Panc1 (cell line): ENCODE data around the gene XYLT1. TPM values are rescaled to one million over a fixed set of nuclear protein-coding genes. Genes with fewer than 3 reads are reported as not detected.

Experiments
- ATAC-seq: fragments of 200-7000 bp; cut with Tn5 transposase; 2 replicates; pipeline ENCODE4 v1.9.1; 2020; ENCODE audit warnings: mild to moderate bottlenecking, moderate library complexity
- BruUV-seq: library from RNA; stranded (reverse); fragments of 400-500 nt; replicated peaks from 2 replicates; lab custom pipeline; 2021; lab: Mats Ljungman, UMichigan
- CTCF ChIA-PET: fragments of 300-600 bp; sonication (Branson Sonifier 250); formaldehyde crosslinking; loops from one replicate; lab custom pipeline; 2022; ENCODE audit warnings: antibody characterized with exemption; lab: Charles Lee
- POLR2A ChIA-PET: fragments of 300-600 bp; sonication (Branson Sonifier 250); formaldehyde crosslinking; loops from one replicate; lab custom pipeline; 2022; ENCODE audit warnings: antibody characterized with exemption; lab: Charles Lee
- DNase-seq: peaks from one replicate; pipeline ENCODE4 v3.0.0-alpha.2; 2010; ENCODE audit warnings: low read depth, low spot score
- H3K27ac ChIP-seq: 2 replicates; pipeline ENCODE4 v1.5.1; 2011; ENCODE audit warnings: mild to moderate bottlenecking, low read length, inconsistent platforms
- H3K27me3 ChIP-seq: fragments of 200-500 bp; sonication (Bioruptor generic); 2 replicates; pipeline ENCODE4 v1.6.0; 2014; ENCODE audit warnings: low read length, inconsistent platforms; ENCODE audit not compliant: control insufficient read depth, insufficient read depth
- H3K36me3 ChIP-seq: fragments of 200-500 bp; sonication (Bioruptor generic); 2 replicates; pipeline ENCODE4 v1.5.1; 2014; ENCODE audit warnings: inconsistent platforms, mild to moderate bottlenecking, low read length, moderate library complexity; ENCODE audit not compliant: control insufficient read depth, insufficient read depth
- H3K4me1 ChIP-seq: 2 replicates; pipeline ENCODE4 v1.5.1; 2011; ENCODE audit warnings: inconsistent platforms, mild to moderate bottlenecking, low read length, moderate library complexity; ENCODE audit not compliant: control insufficient read depth, insufficient read depth
- H3K4me3 ChIP-seq, 2 experiments: 2 replicates each; pipeline ENCODE4 v1.5.1; 2011 to 2012; ENCODE audit warnings: low read depth in 2 of 2, low read length in 2 of 2, mild to moderate bottlenecking in 2 of 2, inconsistent platforms in 1 of 2, moderate library complexity in 1 of 2
- H3K9me3 ChIP-seq: fragments of 200-500 bp; sonication (Bioruptor generic); 2 replicates; pipeline ENCODE4 v1.5.1; 2014; ENCODE audit warnings: low read depth, mild to moderate bottlenecking, inconsistent platforms, low read length, moderate library complexity; ENCODE audit not compliant: control insufficient read depth, insufficient read depth
- POLR2AphosphoS5 ChIP-seq: IDR thresholded peaks from 2 replicates; pipeline ENCODE4 v1.6.1; 2012; ENCODE audit warnings: mild to moderate bottlenecking, low read depth, low read length, moderate library complexity
- SIN3A ChIP-seq: IDR thresholded peaks from 2 replicates; pipeline ENCODE4 v1.6.1; 2012; ENCODE audit warnings: low read depth, mild to moderate bottlenecking, low read length, moderate library complexity, borderline replicate concordance; ENCODE audit not compliant: insufficient read depth
- TCF7L2 ChIP-seq: IDR thresholded peaks from 2 replicates; pipeline ENCODE4 v1.6.1; 2011; ENCODE audit warnings: mild to moderate bottlenecking, low read depth, low read length, inconsistent platforms
- in situ Hi-C: cut with HindIII; loops from 2 replicates; pipeline ENCODE4 v1.10.0; 2016; ENCODE audit warnings: low sequenced_read_pairs, low pct_unique_long_range_greater_than_20kb
- intact Hi-C: fragments of 100-400 bp; cut with micrococcal nuclease; formaldehyde crosslinking; loops from one replicate; pipeline ENCODE4 v1.10.0; 2022; ENCODE audit not compliant: unreplicated experiment
- total RNA-seq: library from RNA; stranded (reverse); gene quantifications from one replicate; pipeline ENCODE4 v1.2.1, GENCODE V29; 2021; ENCODE audit not compliant: unreplicated experiment
- TF ChIP-seq, protein P1 (sequence below), 2 experiments: IDR thresholded peaks; 2 replicates each; pipeline ENCODE4 v1.6.1; 2011 to 2012; ENCODE audit warnings: low read depth in 2 of 2, control low read depth in 1 of 2, low read length in 1 of 2, mild to moderate bottlenecking in 1 of 2, moderate library complexity in 1 of 2; ENCODE audit not compliant: insufficient read depth in 1 of 2
- TF ChIP-seq, protein P2 (sequence below): fragments of 450-650 bp; IDR thresholded peaks from 2 replicates; pipeline ENCODE4 v1.5.1; 2017; ENCODE audit warnings: mild to moderate bottlenecking

Gene XYLT1
- total RNA-seq, 1 experiment from 2014 or later = 0.62 TPM

DNA sequence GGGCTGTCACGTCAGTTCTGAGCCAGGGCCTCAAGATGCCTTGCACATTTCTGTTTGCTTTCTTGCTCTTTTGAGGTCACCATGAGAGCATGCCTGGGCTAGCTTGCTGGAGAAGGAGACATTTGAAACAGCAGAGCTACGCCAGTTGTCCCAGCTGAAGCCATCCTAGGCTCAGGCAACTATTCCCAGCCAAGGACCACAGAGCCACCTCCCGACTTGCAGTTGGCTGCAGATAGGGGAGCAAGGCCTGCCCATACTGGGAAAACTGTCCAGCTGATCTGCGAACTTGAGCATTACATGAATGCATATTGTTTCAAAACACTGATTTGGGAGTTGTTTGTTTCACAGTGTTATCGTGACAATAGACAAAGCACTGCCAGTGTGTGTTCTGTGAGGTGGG is 340.8 kb downstream of the XYLT1 start:
- Histone ChIP-seq H3K9me3 (no peaks in the 10 kb centered on the region), H3K4me1 (no peaks in the 10 kb centered on the region), H3K27me3 (peaks cover 10% of the 10 kb centered on the region), H3K36me3 (no peaks in the 10 kb centered on the region), H3K27ac (no peak overlapping the region), H3K4me3 (no peak overlapping the region)
- no TSS peak for BruUV-seq
- POLR2A ChIA-PET = no interaction called here
- in situ Hi-C loops = no loop called here
- DNase-seq = no peak
- ATAC-seq = no peak
- TF ChIP-seq SIN3A = no peak
- TF ChIP-seq TCF7L2 = no peak
- TF ChIP-seq, protein P1, sequence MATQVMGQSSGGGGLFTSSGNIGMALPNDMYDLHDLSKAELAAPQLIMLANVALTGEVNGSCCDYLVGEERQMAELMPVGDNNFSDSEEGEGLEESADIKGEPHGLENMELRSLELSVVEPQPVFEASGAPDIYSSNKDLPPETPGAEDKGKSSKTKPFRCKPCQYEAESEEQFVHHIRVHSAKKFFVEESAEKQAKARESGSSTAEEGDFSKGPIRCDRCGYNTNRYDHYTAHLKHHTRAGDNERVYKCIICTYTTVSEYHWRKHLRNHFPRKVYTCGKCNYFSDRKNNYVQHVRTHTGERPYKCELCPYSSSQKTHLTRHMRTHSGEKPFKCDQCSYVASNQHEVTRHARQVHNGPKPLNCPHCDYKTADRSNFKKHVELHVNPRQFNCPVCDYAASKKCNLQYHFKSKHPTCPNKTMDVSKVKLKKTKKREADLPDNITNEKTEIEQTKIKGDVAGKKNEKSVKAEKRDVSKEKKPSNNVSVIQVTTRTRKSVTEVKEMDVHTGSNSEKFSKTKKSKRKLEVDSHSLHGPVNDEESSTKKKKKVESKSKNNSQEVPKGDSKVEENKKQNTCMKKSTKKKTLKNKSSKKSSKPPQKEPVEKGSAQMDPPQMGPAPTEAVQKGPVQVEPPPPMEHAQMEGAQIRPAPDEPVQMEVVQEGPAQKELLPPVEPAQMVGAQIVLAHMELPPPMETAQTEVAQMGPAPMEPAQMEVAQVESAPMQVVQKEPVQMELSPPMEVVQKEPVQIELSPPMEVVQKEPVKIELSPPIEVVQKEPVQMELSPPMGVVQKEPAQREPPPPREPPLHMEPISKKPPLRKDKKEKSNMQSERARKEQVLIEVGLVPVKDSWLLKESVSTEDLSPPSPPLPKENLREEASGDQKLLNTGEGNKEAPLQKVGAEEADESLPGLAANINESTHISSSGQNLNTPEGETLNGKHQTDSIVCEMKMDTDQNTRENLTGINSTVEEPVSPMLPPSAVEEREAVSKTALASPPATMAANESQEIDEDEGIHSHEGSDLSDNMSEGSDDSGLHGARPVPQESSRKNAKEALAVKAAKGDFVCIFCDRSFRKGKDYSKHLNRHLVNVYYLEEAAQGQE (IDR thresholded peaks at IDR 0.05; ENCODE audit: insufficient read depth in 1 of 2, low read depth in 2 of 2, low read length in 1 of 2) = no peak
- TF ChIP-seq, protein P2, sequence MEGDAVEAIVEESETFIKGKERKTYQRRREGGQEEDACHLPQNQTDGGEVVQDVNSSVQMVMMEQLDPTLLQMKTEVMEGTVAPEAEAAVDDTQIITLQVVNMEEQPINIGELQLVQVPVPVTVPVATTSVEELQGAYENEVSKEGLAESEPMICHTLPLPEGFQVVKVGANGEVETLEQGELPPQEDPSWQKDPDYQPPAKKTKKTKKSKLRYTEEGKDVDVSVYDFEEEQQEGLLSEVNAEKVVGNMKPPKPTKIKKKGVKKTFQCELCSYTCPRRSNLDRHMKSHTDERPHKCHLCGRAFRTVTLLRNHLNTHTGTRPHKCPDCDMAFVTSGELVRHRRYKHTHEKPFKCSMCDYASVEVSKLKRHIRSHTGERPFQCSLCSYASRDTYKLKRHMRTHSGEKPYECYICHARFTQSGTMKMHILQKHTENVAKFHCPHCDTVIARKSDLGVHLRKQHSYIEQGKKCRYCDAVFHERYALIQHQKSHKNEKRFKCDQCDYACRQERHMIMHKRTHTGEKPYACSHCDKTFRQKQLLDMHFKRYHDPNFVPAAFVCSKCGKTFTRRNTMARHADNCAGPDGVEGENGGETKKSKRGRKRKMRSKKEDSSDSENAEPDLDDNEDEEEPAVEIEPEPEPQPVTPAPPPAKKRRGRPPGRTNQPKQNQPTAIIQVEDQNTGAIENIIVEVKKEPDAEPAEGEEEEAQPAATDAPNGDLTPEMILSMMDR = no peak
- no peak for TF ChIP-seq POLR2AphosphoS5
- CTCF ChIA-PET = no interaction called here
- intact Hi-C loops = no loop called here

DNA sequence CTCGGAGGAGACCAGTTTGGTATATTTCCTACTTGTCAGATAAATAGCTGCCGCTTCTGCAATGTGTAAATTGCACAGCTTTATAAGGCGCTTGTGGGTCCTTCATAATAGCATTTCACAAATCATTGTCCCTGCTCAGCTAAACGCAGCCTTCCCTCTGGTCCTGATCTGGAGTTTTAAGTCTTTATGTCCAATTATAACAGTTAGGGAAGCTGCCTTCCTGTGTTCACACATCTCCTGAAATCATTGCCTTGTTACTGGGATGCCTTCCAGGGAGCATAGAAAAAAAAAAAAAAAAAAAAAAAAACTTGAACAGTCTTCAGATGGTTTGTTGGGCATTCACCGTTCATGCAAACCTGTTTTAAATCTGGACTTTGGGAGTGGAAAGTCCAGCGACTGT is 342.0 kb downstream of the XYLT1 start:
- ATAC-seq (no peak), DNase-seq (no peak)
- intact Hi-C loops = no loop called here
- no peaks in the 10 kb centered on the region for H3K9me3 ChIP-seq
- peaks cover 10% of the 10 kb centered on the region for H3K27me3 ChIP-seq
- no peaks in the 10 kb centered on the region for H3K36me3 ChIP-seq
- no peaks in the 10 kb centered on the region for H3K4me1 ChIP-seq
- H3K4me3 ChIP-seq = no peak overlapping the region
- H3K27ac ChIP-seq = no peak overlapping the region
- no peak for TF ChIP-seq SIN3A
- TF ChIP-seq POLR2AphosphoS5 = no peak
- POLR2A ChIA-PET = no interaction called here
- no TSS peak for BruUV-seq
- in situ Hi-C loops = no loop called here
- CTCF ChIA-PET = no interaction called here

DNA sequence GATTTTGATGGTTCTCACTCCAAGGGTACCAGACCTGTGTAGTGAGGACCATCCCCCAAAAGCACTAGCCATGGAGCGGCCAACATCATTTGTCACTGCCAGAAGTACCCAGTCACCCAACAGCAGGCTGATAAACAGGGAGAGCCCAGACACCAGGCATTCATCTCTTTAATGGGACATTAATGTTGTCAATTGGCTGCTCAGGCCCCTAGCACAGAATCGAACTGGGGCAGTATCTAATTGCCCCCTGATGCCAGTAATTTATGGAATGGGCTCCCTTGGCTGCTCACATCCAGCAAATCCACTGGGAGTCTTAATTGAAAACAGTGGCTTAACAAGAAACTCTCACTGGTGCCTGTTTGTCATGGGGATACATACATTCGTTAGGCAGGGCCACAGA is 344.6 kb downstream of the XYLT1 start:
- Histone ChIP-seq H3K4me3 (no peak overlapping the region), H3K27ac (no peak overlapping the region), H3K27me3 (peaks cover 4% of the 10 kb centered on the region), H3K9me3 (no peaks in the 10 kb centered on the region), H3K4me1 (no peaks in the 10 kb centered on the region), H3K36me3 (no peaks in the 10 kb centered on the region)
- intact Hi-C loops (no loop called here), in situ Hi-C loops (no loop called here)
- ATAC-seq (no peak), DNase-seq (no peak)
- no TSS peak for BruUV-seq
- POLR2A ChIA-PET = no interaction called here
- TF ChIP-seq, protein P1 (IDR thresholded peaks at IDR 0.05; ENCODE audit: insufficient read depth in 1 of 2, low read depth in 2 of 2, low read length in 1 of 2) = no peak
- TF ChIP-seq, protein P2 = no peak
- TF ChIP-seq SIN3A (no peak), TCF7L2 (no peak), POLR2AphosphoS5 (no peak)
- CTCF ChIA-PET = no interaction called here
